HG02870 (cell line): ENCODE results near the gene NIF3L1.

Source experiments
- ATAC-seq: cut with Tn5 transposase; IDR thresholded peaks from one replicate; pipeline ENCODE4 v1.9.1; 2021; ENCODE audit warnings: mild to moderate bottlenecking, moderate library complexity; ENCODE audit not compliant: unreplicated experiment

NIF3L1 gene

GRCh38 chr2:200888704-200889625 is at the start of gene NIF3L1, which contains the start of gene PPIL3:
Gene NIF3L1 (plus strand): TSS chr2:200889371. CDS start chr2:200891944, 2,573 bp downstream.
Gene PPIL3 (minus strand): TSS chr2:200889077. CDS start chr2:200887615, 1,462 bp downstream.
- peak; percentile 89 for ATAC-seq

GRCh38 chr2:200839513-200839912 is 49.7 kb upstream of the NIF3L1 start:
- ATAC-seq: no peak

DNA sequence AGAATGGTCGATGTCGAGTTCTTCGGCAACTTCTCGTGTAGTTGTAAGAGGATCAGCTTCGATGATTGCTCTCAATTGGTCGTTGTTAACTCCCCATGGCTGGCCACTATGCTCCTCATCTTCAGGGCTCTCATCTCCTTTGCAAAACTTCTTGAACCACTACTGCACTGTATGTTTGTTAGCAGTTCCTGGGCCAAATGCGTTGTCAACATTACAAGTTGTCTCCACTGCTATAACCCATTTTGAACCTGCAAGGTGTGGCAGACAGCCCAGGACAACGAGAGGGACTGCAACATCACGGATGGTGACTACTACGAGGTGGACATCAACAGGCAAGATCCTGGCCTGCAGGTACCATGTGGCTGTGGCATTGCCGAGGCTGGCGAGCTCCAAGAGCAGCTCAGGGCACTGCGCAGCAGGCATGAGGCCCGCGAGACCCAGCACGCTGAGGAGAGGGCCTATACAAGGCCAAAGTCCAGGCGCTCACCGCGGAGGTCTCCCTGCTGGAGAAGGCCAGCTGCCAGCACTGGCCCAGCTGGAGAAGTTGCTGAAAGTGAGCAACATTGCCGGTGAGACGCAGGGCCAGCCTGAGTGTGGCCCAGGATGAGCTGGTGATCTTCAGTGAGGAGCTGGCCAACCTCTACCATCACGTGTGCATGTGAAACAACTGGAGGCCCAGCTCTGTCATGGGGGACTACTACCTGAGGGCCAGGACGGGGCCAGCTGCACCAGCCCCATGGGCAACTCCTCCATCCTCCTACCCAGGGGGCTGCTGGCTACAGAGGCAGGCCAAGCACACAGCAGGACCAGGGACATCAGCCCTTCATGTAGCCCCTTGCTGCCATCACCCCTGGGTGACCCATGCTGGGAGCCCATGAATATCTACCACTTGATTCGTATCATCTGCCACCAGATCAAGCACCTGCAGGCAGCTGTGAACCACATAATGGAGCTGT is 44.9 kb upstream of the NIF3L1 start:
- ATAC-seq: no peak

GRCh38 chr2:200845194-200845593 is 44.0 kb upstream of the NIF3L1 start:
- no peak for ATAC-seq

DNA sequence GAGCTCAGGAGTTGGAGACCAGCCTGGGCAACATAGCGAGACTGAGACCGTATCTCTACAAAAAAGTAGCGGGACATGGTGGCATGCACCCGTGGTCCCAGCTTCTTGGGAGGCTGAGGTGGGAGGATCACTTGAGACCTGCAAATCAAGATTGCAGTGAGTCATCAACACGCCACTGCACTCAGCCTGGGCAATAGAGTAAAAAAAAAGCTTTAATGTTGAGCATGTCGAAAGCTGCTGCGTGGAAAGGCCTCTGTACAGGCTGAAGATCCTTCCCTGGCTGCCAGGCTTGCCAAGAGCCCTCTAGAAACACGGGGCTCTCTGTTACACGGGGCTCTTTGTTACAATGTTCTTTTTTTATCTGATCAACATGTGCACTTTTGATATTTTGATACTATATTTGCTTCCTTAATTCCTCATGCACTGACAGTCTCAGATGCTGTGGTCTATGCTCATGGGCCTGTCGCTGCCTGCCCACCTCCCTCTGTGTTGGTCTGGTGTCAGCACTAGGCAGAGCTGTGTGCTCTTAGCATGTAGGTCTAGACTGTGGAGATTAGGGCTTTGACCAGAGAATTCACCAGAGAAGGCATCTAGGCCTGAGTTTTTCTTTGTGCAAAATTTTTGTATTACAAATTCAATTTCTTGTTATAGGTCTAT is 43.4 kb upstream of the NIF3L1 start:
- no peak for ATAC-seq

GRCh38 chr2:200847269-200847668 is 41.9 kb upstream of the NIF3L1 start:
- ATAC-seq: no peak

GRCh38 chr2:200847939-200848338 is 41.2 kb upstream of the NIF3L1 start:
- no peak for ATAC-seq

DNA sequence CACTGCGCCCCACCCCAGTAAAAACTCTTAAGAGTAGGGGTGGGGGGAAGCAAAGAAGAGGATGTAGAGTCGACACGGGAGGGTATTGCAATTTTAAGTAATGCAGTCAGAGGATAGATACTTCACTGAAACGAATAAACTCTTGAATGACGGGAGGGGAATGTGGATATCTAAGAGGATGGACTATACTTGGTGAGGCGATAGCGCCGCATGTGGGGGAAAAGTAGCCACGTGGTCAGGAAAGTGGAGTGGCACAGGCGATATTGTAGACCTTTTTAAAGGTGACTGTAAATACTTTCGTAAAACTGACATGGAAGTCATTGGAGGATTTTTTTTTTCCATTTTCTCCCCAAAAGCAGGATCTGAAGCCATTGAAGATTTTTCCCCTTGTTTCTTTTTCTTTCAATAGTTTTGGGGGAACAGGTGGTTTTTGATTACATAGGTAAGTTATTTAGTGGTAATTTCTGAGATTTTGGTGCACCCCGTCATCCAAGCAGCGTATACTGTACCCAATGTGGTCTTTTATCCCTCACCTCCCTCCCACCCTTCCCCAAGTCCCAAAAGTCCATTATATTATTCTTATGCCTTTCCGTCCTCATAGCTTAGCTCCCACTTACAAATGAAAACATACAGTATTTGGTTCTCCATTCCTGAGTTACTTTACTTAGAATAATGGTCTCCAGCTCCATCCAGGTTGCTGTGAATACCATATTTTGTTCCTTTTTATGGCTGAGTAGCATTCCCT is 38.5 kb upstream of the NIF3L1 start:
- no peak for ATAC-seq

- ATAC-seq: no peak
Observed at GRCh38 chr2:200851398-200852248, 37.5 kb upstream of the NIF3L1 start.

GRCh38 chr2:200852605-200853004 is 36.6 kb upstream of the NIF3L1 start:
- ATAC-seq: no peak

- ATAC-seq: no peak
Observed at GRCh38 chr2:200856806-200857205, 32.4 kb upstream of the NIF3L1 start.

DNA sequence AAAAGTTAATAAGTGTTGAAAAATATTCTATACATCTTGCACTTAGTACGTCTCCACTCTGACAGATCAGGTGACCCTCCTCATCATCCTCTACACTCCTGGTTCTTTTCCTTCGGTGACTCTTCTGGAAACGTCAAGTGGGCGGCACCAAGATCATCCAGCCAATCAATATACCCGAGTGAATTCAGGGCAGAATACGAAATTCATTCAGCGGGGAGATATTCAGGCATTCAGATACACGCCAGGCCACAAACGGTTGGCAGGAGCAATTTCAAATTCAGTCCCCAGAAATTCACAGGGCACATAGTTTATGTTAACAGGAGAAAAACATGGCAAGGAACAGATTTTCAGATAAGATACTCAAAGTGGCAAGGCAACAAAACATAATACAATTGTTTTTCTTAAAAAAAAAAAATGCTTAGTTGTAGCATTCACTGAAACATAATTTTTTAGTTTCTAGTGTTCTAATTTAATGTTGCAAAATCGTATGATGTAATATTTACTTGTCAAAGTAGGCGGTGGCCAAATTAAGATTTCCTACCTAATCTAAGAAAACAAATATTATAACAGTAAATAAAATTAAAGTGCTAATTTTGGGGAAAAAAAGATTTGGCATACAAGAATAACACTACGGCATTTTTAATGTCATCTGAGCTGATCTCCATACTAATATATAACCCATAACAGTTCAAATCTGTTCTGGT is 28.9 kb upstream of the NIF3L1 start:
- no peak for ATAC-seq

- no peak for ATAC-seq
Observed at GRCh38 chr2:200861617-200862155, 27.5 kb upstream of the NIF3L1 start.

GRCh38 chr2:200862532-200863000 is 26.6 kb upstream of the NIF3L1 start:
- ATAC-seq: no peak

DNA sequence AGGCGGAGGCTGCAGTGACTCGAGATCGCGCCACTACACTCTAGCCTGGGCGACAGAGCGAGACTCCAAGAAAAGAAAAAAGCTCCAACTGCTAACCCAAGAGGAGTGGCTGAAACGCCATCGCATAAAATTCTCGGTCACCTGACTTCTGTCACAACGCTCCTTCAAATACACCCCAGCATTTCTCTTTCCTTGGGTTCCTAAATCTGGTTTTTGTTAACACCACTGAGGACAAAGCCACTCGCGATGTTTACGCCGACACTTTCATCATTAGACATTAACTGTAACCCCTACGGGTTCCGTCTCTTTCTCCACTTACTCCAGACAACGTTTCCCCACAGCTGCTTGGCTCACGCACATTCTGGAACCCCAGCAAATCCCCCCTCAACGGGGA is 25.4 kb upstream of the NIF3L1 start:
- ATAC-seq: peak; percentile 7

DNA sequence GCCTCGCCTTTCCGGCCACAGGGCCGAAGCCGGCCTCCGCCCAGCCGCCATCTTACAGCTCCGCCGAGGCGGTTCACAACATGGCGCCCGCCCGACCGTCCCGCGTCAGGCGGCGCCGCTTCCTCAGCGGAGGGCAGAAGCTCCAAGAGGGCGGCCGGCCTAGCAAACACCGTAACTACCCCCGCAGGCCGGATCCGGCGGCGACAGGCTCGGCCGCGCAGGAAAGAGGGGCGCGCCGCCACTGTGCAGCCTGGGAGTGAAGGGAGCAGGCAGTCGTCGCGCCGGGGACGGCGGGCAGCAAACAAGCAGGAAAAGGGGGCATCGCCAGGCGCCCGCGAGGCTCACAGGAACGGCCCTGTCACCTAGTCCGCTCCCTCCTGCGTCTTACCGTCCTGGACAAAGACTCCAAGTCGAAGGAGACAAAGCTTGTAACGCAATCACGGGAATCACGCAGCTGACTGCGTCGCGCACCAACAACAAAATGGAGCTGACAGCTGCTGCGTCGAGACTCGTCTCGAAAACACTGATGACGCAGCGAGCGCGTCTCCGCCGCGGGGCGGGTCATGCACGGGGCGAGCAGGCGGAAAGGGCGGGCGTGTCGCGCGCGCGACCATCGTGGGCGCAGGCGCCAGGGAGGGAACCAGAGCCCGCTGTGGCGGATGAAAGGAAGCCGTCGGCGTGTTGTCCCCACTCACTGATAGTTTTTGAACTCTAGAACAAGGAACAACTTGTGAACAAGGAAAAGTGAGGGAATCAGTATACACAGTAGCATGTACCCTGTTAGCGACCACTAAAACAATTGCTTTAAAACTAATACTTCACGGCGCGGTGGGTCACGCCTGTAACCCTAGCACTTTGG is 24.8 kb upstream of the NIF3L1 start, which contains the start of gene CLK1:
Gene CLK1, minus strand, starts transcription at position 483 of the 859 bp plus-strand sequence. CDS start 2,796 bp downstream, outside the sequence.
- ATAC-seq: peak; percentile 76

- no peak for ATAC-seq
Observed at GRCh38 chr2:200869014-200869413, 20.2 kb upstream of the NIF3L1 start.
